ENCODE measurements around the gene RPL10A.

DNA sequence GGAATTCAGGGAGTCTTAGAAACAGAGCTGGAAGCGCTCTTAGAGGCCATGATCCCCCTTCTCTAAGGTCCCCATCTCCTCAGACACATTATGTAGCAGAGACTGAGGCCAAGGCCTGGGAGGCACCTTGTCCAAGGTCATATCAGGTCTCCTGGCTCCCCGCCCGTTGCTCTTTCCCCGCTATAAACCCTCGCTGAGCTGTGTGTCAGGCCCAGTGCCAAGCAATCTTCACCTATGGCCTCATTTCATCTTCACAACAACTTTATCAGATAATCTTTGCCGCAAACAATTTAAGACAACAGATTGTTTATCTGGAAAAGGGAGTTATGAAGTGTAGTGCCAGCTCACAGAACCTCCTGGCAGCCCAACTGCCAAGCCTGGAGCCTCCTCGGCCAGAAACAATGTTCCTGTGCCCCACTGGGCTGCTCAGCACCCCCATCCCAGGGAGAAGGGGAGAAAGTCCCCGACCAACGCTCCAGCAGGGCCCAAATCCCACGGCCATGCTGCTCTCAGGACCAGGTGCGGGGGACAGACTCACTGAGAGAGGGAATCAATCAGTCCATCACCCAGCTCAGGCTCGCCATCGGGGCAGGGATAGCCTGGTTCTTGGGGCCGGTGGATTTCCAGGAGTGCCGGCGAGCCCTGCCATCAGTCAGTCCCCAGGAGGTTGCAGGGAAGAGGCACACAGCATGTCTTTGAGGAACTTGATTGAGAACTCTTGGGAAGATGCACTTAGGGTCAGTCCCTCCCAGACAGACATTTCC is 32.9 kb upstream of the RPL10A start:
- no peak for TF ChIP-seq EZH2 (IDR thresholded peaks at IDR 0.05; ENCODE audit: borderline replicate concordance, low read length)
- TF ChIP-seq, protein P1, sequence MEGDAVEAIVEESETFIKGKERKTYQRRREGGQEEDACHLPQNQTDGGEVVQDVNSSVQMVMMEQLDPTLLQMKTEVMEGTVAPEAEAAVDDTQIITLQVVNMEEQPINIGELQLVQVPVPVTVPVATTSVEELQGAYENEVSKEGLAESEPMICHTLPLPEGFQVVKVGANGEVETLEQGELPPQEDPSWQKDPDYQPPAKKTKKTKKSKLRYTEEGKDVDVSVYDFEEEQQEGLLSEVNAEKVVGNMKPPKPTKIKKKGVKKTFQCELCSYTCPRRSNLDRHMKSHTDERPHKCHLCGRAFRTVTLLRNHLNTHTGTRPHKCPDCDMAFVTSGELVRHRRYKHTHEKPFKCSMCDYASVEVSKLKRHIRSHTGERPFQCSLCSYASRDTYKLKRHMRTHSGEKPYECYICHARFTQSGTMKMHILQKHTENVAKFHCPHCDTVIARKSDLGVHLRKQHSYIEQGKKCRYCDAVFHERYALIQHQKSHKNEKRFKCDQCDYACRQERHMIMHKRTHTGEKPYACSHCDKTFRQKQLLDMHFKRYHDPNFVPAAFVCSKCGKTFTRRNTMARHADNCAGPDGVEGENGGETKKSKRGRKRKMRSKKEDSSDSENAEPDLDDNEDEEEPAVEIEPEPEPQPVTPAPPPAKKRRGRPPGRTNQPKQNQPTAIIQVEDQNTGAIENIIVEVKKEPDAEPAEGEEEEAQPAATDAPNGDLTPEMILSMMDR (IDR thresholded peaks at IDR 0.05; ENCODE audit: low read length), result no peak

All from OCI-LY1 (cell line).